H1 (cell line): ENCODE data around the gene CIC. TPM values are rescaled to one million over a fixed set of nuclear protein-coding genes. Genes with fewer than 3 reads are reported as not detected.

Experiments
- CTCF ChIA-PET: fragments of 300-600 bp; sonication (Branson Sonifier 250); formaldehyde crosslinking; loops from one replicate; lab custom pipeline; 2021; ENCODE audit not compliant: partially characterized antibody; lab: Charles Lee
- POLR2A ChIA-PET: fragments of 300-600 bp; sonication (Branson Sonifier 250); formaldehyde crosslinking; loops from one replicate; lab custom pipeline; 2021; ENCODE audit warnings: inconsistent platforms; ENCODE audit not compliant: partially characterized antibody; lab: Charles Lee
- DNase-seq, 2 experiments: peaks; one replicate each; pipeline versions ENCODE4 v3.0.0 to v3.0.0-alpha.2; 2010 to 2022; ENCODE audit warnings: low spot score in 2 of 2, low read depth in 1 of 2, mixed read lengths in 1 of 2
- FAIRE-seq: peaks from 2 replicates; lab custom pipeline; 2011; peaks lifted over from hg19 to GRCh38; lab: Jason Lieb, UNC
- H2AFZ ChIP-seq: 2 replicates; pipeline ENCODE4 v1.8.1; 2012; ENCODE audit warnings: low read length, inconsistent platforms
- H2AK5ac ChIP-seq: 2 replicates; pipeline ENCODE4 v1.6.1; 2013; ENCODE audit warnings: low read depth, low read length
- H2BK120ac ChIP-seq: replicated peaks from 2 replicates; pipeline ENCODE3; 2013; ENCODE audit warnings: low read depth, low read length, inconsistent platforms
- H2BK12ac ChIP-seq: 2 replicates; pipeline ENCODE4 v1.6.1; 2013; ENCODE audit warnings: low read depth, low read length
- H2BK15ac ChIP-seq: 2 replicates; pipeline ENCODE4 v1.6.1; 2013; ENCODE audit warnings: low read length
- H2BK20ac ChIP-seq: 2 replicates; pipeline ENCODE4 v1.6.1; 2013; ENCODE audit warnings: low read length
- H2BK5ac ChIP-seq: 2 replicates; pipeline ENCODE4 v1.6.1; 2013; ENCODE audit warnings: low read depth, low read length
- H3K14ac ChIP-seq: 2 replicates; pipeline ENCODE4 v1.6.1; 2013; ENCODE audit warnings: inconsistent platforms; ENCODE audit not compliant: insufficient read length
- H3K18ac ChIP-seq: 2 replicates; pipeline ENCODE4 v1.6.1; 2013; ENCODE audit warnings: low read length; ENCODE audit errors: extremely low read depth
- H3K23ac ChIP-seq: 2 replicates; pipeline ENCODE4 v1.6.1; 2013; ENCODE audit warnings: inconsistent platforms; ENCODE audit not compliant: insufficient read length
- H3K23me2 ChIP-seq: 2 replicates; pipeline ENCODE4 v1.6.1; 2013; ENCODE audit warnings: low read depth, low read length
- H3K27ac ChIP-seq: 2 replicates; pipeline ENCODE4 v1.6.1; 2011; ENCODE audit warnings: low read depth, low read length, inconsistent platforms
- H3K27me3 ChIP-seq, 4 experiments: replicated peaks in 1 of 4; 1 replicate in 1 of 4; 2 replicates in 3 of 4; pipeline versions ENCODE4 v1.6.1 to v1.8.1; 2011 to 2013; ENCODE audit warnings: low read length in 3 of 4, mild to moderate bottlenecking in 3 of 4, inconsistent platforms in 2 of 4, mixed read lengths in 2 of 4, moderate library complexity in 1 of 4; ENCODE audit not compliant: control insufficient read depth in 3 of 4, insufficient read depth in 3 of 4; ENCODE audit errors: extremely low read depth in 1 of 4
- H3K36me3 ChIP-seq, 4 experiments: 2 replicates each; pipeline versions ENCODE4 v1.6.1 to v1.8.1; 2011 to 2013; ENCODE audit warnings: mild to moderate bottlenecking in 4 of 4, low read length in 3 of 4, moderate library complexity in 2 of 4, control low read depth in 1 of 4, inconsistent platforms in 1 of 4; ENCODE audit not compliant: insufficient read depth in 4 of 4, control insufficient read depth in 2 of 4
- H3K4ac ChIP-seq: replicated peaks from 2 replicates; pipeline ENCODE3; 2013; ENCODE audit warnings: low read length, low read depth, mixed read lengths, inconsistent platforms; ENCODE audit not compliant: insufficient read length
- H3K4me1 ChIP-seq, 4 experiments: replicated peaks in 1 of 4; 1 replicate in 1 of 4; 2 replicates in 3 of 4; pipeline versions ENCODE4 v1.6.1 to v1.8.1; 2011 to 2013; ENCODE audit warnings: low read length in 3 of 4, inconsistent platforms in 2 of 4, mixed read lengths in 1 of 4; ENCODE audit not compliant: insufficient read depth in 4 of 4, control insufficient read depth in 3 of 4
- H3K4me2 ChIP-seq, 2 experiments: 2 replicates each; pipeline versions ENCODE4 v1.6.1 to v1.8.1; 2011 to 2013; ENCODE audit warnings: low read depth in 2 of 2, low read length in 2 of 2, control low read depth in 1 of 2, inconsistent platforms in 1 of 2, mild to moderate bottlenecking in 1 of 2; ENCODE audit not compliant: insufficient read depth in 1 of 2
- H3K4me3 ChIP-seq, 4 experiments: fragments of 200-600, 300-600 bp in 1 of 4; sonication (generic), shearing (Covaris generic), sonication (Bioruptor Twin) in 1 of 4; 2 replicates each; pipeline versions ENCODE4 v1.5.1 to v1.8.1; 2011 to 2016; ENCODE audit warnings: low read length in 4 of 4, low read depth in 3 of 4, control low read depth in 2 of 4, inconsistent platforms in 2 of 4, mild to moderate bottlenecking in 2 of 4, mixed read lengths in 1 of 4, moderate library complexity in 1 of 4; ENCODE audit not compliant: insufficient read depth in 2 of 4; ENCODE audit errors: extremely low read depth in 1 of 4
- H3K56ac ChIP-seq: replicated peaks from 2 replicates; pipeline ENCODE3; 2013; ENCODE audit warnings: low read depth, mild to moderate bottlenecking, mixed read lengths, low read length, inconsistent platforms; ENCODE audit not compliant: insufficient read length
- H3K79me1 ChIP-seq: 2 replicates; pipeline ENCODE4 v1.6.1; 2013; ENCODE audit warnings: low read depth, low read length, control low read depth
- H3K79me2 ChIP-seq, 2 experiments: 2 replicates each; pipeline versions ENCODE4 v1.6.1 to v1.8.1; 2012 to 2013; ENCODE audit warnings: low read length in 2 of 2, mild to moderate bottlenecking in 2 of 2, inconsistent platforms in 1 of 2; ENCODE audit not compliant: insufficient read depth in 2 of 2, control insufficient read depth in 1 of 2
- H3K9ac ChIP-seq, 4 experiments: replicated peaks in 1 of 4; 1 replicate in 1 of 4; 2 replicates in 3 of 4; pipeline versions ENCODE4 v1.6.1 to v1.8.1; 2011 to 2013; ENCODE audit warnings: low read depth in 3 of 4, low read length in 3 of 4, control low read depth in 2 of 4, mild to moderate bottlenecking in 2 of 4, moderate library complexity in 2 of 4, inconsistent platforms in 1 of 4; ENCODE audit errors: extremely low read depth in 1 of 4
- H3K9me3 ChIP-seq, 2 experiments: 2 replicates each; pipeline versions ENCODE4 v1.6.1 to v1.8.1; 2012 to 2013; ENCODE audit warnings: mild to moderate bottlenecking in 2 of 2, moderate library complexity in 2 of 2, control low read depth in 1 of 2, inconsistent platforms in 1 of 2, low read depth in 1 of 2, low read length in 1 of 2, mixed read lengths in 1 of 2; ENCODE audit not compliant: insufficient read depth in 2 of 2
- H4K20me1 ChIP-seq, 2 experiments: replicated peaks in 1 of 2; 2 replicates each; pipeline versions ENCODE3 to v1.8.1; 2011 to 2013; ENCODE audit warnings: inconsistent platforms in 2 of 2, low read length in 2 of 2, mild to moderate bottlenecking in 1 of 2; ENCODE audit not compliant: insufficient read depth in 2 of 2, control insufficient read depth in 1 of 2
- H4K5ac ChIP-seq: 2 replicates; pipeline ENCODE4 v1.6.1; 2013; ENCODE audit warnings: low read length, low read depth, mixed read lengths, inconsistent platforms; ENCODE audit not compliant: insufficient read length
- H4K8ac ChIP-seq: 2 replicates; pipeline ENCODE4 v1.8.0; 2013; ENCODE audit warnings: mild to moderate bottlenecking, moderate library complexity, low read length, inconsistent platforms; ENCODE audit not compliant: insufficient read depth; ENCODE audit errors: extremely low read depth
- H4K91ac ChIP-seq: replicated peaks from 2 replicates; pipeline ENCODE3; 2013; ENCODE audit warnings: low read length, mixed read lengths, inconsistent platforms; ENCODE audit not compliant: insufficient read length
- BRCA1 ChIP-seq: IDR thresholded peaks from 2 replicates; pipeline ENCODE4 v1.6.1; 2012; ENCODE audit warnings: low read depth, low read length, improper control_type of control experiment
- CTCF ChIP-seq, 3 experiments: IDR thresholded peaks; 1 replicate in 2 of 3; 2 replicates in 1 of 3; pipeline versions ENCODE4 v1.5.1 to v1.6.1; 2011; ENCODE audit warnings: low read length in 3 of 3, mild to moderate bottlenecking in 3 of 3, inconsistent platforms in 2 of 3, low read depth in 1 of 3, moderate library complexity in 1 of 3; ENCODE audit not compliant: insufficient read depth in 1 of 3; ENCODE audit errors: control extremely low read depth in 1 of 3
- PHF8 ChIP-seq: fragments of 200-600 bp; sonication (generic); conservative IDR thresholded peaks from 2 replicates; pipeline ENCODE4 v1.7.1; 2012; ENCODE audit warnings: low read depth, mild to moderate bottlenecking, inconsistent platforms, low read length, moderate library complexity
- SIRT6 ChIP-seq: IDR thresholded peaks from one replicate; pipeline ENCODE4 v1.7.1; 2012; ENCODE audit warnings: low read length, inconsistent platforms
- WGBS, 2 experiments: shearing (Covaris generic) in 1 of 2; methylation state at CpG; one replicate each; pipeline versions ENCODE4 v1.1.6 to v1.1.7; 2013 to 2015; ENCODE audit warnings: low lambda C conversion rate in 2 of 2, mixed read lengths in 2 of 2, inconsistent platforms in 1 of 2, low coverage in 1 of 2, missing lambda C conversion rate in 1 of 2; ENCODE audit not compliant: insufficient replicate concordance in 2 of 2, insufficient coverage in 1 of 2, insufficient read length in 1 of 2; ENCODE audit errors: extremely low coverage in 1 of 2, missing lambda C conversion rate in 1 of 2; 5-methylcytosine and 5-hydroxymethylcytosine counted together
- polyA plus RNA-seq, 7 experiments: library from polyadenylated mRNA; depleted of rRNA in 3 of 7; stranded (reverse) in 5 of 7; unstranded in 2 of 7; fragments of >200 nt in 5 of 7; fragments of 200-250 nt in 2 of 7; gene quantifications; 1 replicate in 5 of 7; 2 replicates in 1 of 7; 4 replicates in 1 of 7; pipeline versions ENCODE4 v1.2.1 to v1.2.3, GENCODE V29; 2011 to 2013; ENCODE audit warnings: missing spikeins in 2 of 7, mixed read lengths in 2 of 7
- total RNA-seq: library from RNA; stranded (reverse); fragmentation: NEBNext Ultra II Directional; extraction: Animal tissue kit (Norgen Biotek cat#: 25700); gene quantifications from 2 replicates; pipeline ENCODE4 v1.2.1, GENCODE V29; 2021
- TF ChIP-seq, protein P1 (sequence below): IDR thresholded peaks from 2 replicates; pipeline ENCODE4 v1.6.1; 2012; ENCODE audit warnings: inconsistent platforms

Gene CIC
- total and polyA plus RNA-seq, 2 of the 8 experiments (the other 6 are each of a cell fraction or from before 2014, with no cell fraction given) = 13.2 to 43.6 TPM

DNA sequence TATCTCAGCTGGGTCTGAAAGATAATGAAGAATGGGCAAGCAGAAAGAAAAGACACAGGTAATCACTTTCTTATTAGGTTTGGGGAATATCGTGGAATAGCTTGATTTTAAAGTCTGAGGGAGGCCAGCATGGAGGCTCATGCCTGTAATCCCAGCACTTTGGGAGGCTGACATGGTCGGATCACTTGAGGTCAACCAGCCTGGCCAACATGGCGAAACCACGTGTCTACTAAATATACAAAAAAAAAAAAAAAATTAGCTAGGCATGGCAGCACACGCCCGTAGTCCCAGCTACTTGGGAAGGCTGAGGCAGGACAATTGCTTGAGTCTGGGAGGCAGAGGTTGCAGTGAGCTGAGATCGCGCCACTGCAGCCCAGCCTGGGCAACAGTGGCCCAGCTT, 34.8 kb downstream of the CIC start:
- Histone ChIP-seq H3K23ac (no peak overlapping the region), H4K20me1 (no peaks in the 10 kb centered on the region), H2BK15ac (peak overlapping the region; percentile 83; the same call in 1 of the 2 replicates), H3K9me3 (no peaks in the 10 kb centered on the region)
- WGBS, 2 experiments = 99% methylated on average over 8 of the region's 8 CpGs; no CpG with 5 or more reads in 1 of the 2 experiments
- TF ChIP-seq BRCA1 (no peak), CTCF (IDR thresholded peaks at IDR 0.05; ENCODE audit: control extremely low read depth in 1 of 3, insufficient read depth in 1 of 3, low read depth in 1 of 3, low read length in 3 of 3) (no peak), PHF8 (no peak), SIRT6 (no peak)
- TF ChIP-seq, protein P1, sequence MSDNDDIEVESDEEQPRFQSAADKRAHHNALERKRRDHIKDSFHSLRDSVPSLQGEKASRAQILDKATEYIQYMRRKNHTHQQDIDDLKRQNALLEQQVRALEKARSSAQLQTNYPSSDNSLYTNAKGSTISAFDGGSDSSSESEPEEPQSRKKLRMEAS = no peak
- TF ChIP-seq, all 59 proteins: peak for 0
- H3K56ac ChIP-seq = no peak overlapping the region
- peak overlapping the region; percentile 53; the same call in 1 of the 2 replicates for H2BK12ac ChIP-seq
- H3K4me3 ChIP-seq = no peak overlapping the region
- no peak overlapping the region for H4K5ac ChIP-seq
- H3K27ac ChIP-seq = no peak overlapping the region
- H3K4ac ChIP-seq = no peak overlapping the region
- H2BK5ac ChIP-seq = no peak overlapping the region
- no peak overlapping the region for H4K91ac ChIP-seq
- DNase-seq = no peak
- H3K79me1 ChIP-seq = no peaks in the 10 kb centered on the region
- no peak overlapping the region for H2AFZ ChIP-seq
- H3K4me2 ChIP-seq = no peak overlapping the region; a peak in 1 of 4 replicates
- no peak overlapping the region for H2BK120ac ChIP-seq
- H3K27me3 ChIP-seq = no peaks in the 10 kb centered on the region
- no peak overlapping the region for H3K14ac ChIP-seq
- ChIA-PET POLR2A (interaction anchor here (0.9 to 1.2 kb wide), 3 partner anchors 9 to 59 kb away, joined by 3 to 8 read pairs (median 4); no protein-coding TSS in a partner anchor), CTCF (interaction anchor here (0.7 to 1.3 kb wide), 6 partner anchors 8 to 171 kb away, joined by 3 to 4 read pairs (median 3); partner anchors contain the start of genes GSK3A and POU2F2)
- H3K18ac ChIP-seq = no peak overlapping the region
- H3K9ac ChIP-seq = no peak overlapping the region
- H3K79me2 ChIP-seq = peaks cover 0 to 10% of the 10 kb centered on the region in 2 experiments; a peak in 2 of 4 replicates
- FAIRE-seq = no peak
- no peak overlapping the region; the same call in 1 of the 2 replicates for H4K8ac ChIP-seq
- 0 out of 2 replicates have a peak overlapping the region, but pooled peaks have one; percentile 11 for H2AK5ac ChIP-seq
- H2BK20ac ChIP-seq = peak overlapping the region; percentile 94; the same call in 1 of the 2 replicates
- peaks cover 0 to 16% (median 10%) of the 10 kb centered on the region in 4 experiments; a peak in 4 of 7 replicates for H3K4me1 ChIP-seq
- H3K36me3 ChIP-seq = peaks cover 0 to 5% (median 0%) of the 10 kb centered on the region in 4 experiments; a peak in 2 of 8 replicates
- H3K23me2 ChIP-seq = peaks cover 4% of the 10 kb centered on the region; the same call in 1 of the 2 replicates
